ENCODE results near the gene UBE2E1. TPM values are rescaled to one million over a fixed set of nuclear protein-coding genes. Genes with fewer than 3 reads are reported as not detected.

Gene UBE2E1
- total RNA-seq, 1 donor from 2014 or later = 103 TPM

- no peaks in the 10 kb centered on the region for H3K9me3 Mint-ChIP-seq (ENCODE audit: low read depth)
- H3K4me1 Mint-ChIP-seq (ENCODE audit: low read depth) = peaks cover 23% of the 10 kb centered on the region
- no peaks in the 10 kb centered on the region for H3K36me3 Mint-ChIP-seq (ENCODE audit: low read depth)
- no peak for DNase-seq (ENCODE audit: low spot score)
- TF ChIP-seq, protein P1, sequence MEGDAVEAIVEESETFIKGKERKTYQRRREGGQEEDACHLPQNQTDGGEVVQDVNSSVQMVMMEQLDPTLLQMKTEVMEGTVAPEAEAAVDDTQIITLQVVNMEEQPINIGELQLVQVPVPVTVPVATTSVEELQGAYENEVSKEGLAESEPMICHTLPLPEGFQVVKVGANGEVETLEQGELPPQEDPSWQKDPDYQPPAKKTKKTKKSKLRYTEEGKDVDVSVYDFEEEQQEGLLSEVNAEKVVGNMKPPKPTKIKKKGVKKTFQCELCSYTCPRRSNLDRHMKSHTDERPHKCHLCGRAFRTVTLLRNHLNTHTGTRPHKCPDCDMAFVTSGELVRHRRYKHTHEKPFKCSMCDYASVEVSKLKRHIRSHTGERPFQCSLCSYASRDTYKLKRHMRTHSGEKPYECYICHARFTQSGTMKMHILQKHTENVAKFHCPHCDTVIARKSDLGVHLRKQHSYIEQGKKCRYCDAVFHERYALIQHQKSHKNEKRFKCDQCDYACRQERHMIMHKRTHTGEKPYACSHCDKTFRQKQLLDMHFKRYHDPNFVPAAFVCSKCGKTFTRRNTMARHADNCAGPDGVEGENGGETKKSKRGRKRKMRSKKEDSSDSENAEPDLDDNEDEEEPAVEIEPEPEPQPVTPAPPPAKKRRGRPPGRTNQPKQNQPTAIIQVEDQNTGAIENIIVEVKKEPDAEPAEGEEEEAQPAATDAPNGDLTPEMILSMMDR (IDR thresholded peaks at IDR 0.05) = no peak
- no peak overlapping the region for H3K27ac Mint-ChIP-seq (ENCODE audit: unreplicated experiment)
- no peaks in the 10 kb centered on the region for H3K27me3 Mint-ChIP-seq (ENCODE audit: low read depth)
- no peak overlapping the region for H3K4me3 Mint-ChIP-seq (ENCODE audit: unreplicated experiment)
These were observed 30.4 kb upstream of the UBE2E1 start for GRCh38 chr3:23775254-23775909.

DNA sequence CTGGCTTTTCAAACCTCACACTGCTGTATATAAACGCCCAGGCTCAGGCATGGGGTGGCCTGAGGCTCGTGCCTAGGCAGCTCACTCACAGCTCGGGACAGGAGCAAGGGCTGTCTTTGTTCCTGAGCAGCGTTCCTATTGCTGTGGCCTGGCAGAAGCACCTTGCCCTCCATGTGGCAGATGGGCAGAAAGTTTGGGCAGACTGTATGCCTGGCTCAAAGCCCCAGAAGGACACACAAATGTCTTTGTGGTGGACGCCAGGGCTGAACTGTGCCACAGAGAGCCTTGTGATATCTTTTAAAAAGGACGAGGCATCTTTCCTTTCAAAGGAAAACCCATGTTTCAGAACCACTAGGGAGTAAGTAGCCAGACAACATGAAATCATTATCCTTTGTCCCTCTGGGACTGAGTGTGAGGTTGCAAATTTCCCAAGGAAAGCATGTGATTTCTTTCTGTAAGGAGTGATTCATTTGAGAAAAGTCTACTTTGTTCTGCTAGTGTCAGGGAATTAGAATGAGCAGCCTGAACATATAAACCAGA is 29.3 kb upstream of the UBE2E1 start:
- peaks cover 23% of the 10 kb centered on the region for H3K4me1 Mint-ChIP-seq (ENCODE audit: low read depth)
- H3K27ac Mint-ChIP-seq (ENCODE audit: unreplicated experiment) = peak overlapping the region; percentile 95
- no peak overlapping the region for H3K4me3 Mint-ChIP-seq (ENCODE audit: unreplicated experiment)
- DNase-seq (ENCODE audit: low spot score) = no peak
- no peaks in the 10 kb centered on the region for H3K27me3 Mint-ChIP-seq (ENCODE audit: low read depth)
- TF ChIP-seq, protein P1 (IDR thresholded peaks at IDR 0.05) = no peak
- H3K9me3 Mint-ChIP-seq (ENCODE audit: low read depth) = peaks cover under 1% of the 10 kb centered on the region
- H3K36me3 Mint-ChIP-seq (ENCODE audit: low read depth) = no peaks in the 10 kb centered on the region

DNA sequence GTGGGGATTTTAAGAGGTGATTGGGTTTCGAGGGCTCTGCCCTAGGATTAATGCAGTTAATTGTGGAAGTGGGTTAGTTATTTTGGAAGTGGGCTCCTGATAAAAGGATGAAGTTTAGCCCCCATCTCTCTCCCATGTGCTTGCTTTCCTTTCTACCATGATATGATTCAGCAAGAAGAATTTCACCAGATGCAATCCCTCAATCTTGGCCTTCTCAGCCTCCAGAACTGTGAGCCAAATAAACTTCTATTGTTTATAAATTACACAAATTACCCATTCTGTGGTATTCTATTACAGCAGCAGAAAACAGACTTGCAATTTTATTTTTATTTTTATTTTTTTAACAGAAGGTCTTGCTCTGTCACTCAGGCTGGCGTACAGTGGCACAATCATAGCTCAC is 27.3 kb upstream of the UBE2E1 start:
- Mint-ChIP-seq H3K36me3 (ENCODE audit: low read depth) (peaks cover 2% of the 10 kb centered on the region), H3K27me3 (ENCODE audit: low read depth) (no peaks in the 10 kb centered on the region), H3K9me3 (ENCODE audit: low read depth) (peaks cover 2% of the 10 kb centered on the region), H3K27ac (ENCODE audit: unreplicated experiment) (no peak overlapping the region), H3K4me1 (ENCODE audit: low read depth) (peaks cover 23% of the 10 kb centered on the region), H3K4me3 (ENCODE audit: unreplicated experiment) (no peak overlapping the region)
- DNase-seq (ENCODE audit: low spot score) = no peak
- TF ChIP-seq, protein P1 (IDR thresholded peaks at IDR 0.05) = no peak

DNA sequence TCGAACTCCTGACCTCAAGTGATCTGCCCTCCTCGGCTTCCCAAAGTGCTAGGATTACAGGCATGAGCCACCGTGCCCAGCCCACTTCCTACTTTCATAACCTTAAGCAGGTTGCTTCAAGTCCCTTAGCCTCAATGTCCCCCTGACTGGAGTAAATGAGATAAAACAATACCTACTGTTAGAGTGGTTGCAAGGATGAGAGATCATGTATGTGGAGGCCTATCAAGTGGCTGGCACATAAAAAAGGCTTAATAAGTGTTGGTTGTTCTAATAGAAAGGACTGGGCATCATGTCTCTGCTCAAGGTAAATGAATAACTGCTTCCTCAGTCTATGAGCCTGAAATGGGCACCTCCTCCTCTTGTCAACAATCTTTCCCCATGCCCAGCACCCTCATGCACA is 25.9 kb upstream of the UBE2E1 start:
- no peak for DNase-seq (ENCODE audit: low spot score)
- no peaks in the 10 kb centered on the region for H3K27me3 Mint-ChIP-seq (ENCODE audit: low read depth)
- H3K4me1 Mint-ChIP-seq (ENCODE audit: low read depth) = peaks cover 23% of the 10 kb centered on the region
- H3K4me3 Mint-ChIP-seq (ENCODE audit: unreplicated experiment) = no peak overlapping the region
- TF ChIP-seq, protein P1 (IDR thresholded peaks at IDR 0.05) = no peak
- no peak overlapping the region for H3K27ac Mint-ChIP-seq (ENCODE audit: unreplicated experiment)
- H3K9me3 Mint-ChIP-seq (ENCODE audit: low read depth) = peaks cover 2% of the 10 kb centered on the region
- H3K36me3 Mint-ChIP-seq (ENCODE audit: low read depth) = peaks cover 2% of the 10 kb centered on the region

GRCh38 chr3:23781051-23781450 is 24.7 kb upstream of the UBE2E1 start:
- TF ChIP-seq, protein P1 (IDR thresholded peaks at IDR 0.05) = no peak
- H3K4me3 Mint-ChIP-seq (ENCODE audit: unreplicated experiment) = no peak overlapping the region
- H3K36me3 Mint-ChIP-seq (ENCODE audit: low read depth) = peaks cover 2% of the 10 kb centered on the region
- peaks cover 2% of the 10 kb centered on the region for H3K9me3 Mint-ChIP-seq (ENCODE audit: low read depth)
- H3K27ac Mint-ChIP-seq (ENCODE audit: unreplicated experiment) = no peak overlapping the region
- no peak for DNase-seq (ENCODE audit: low spot score)
- no peaks in the 10 kb centered on the region for H3K27me3 Mint-ChIP-seq (ENCODE audit: low read depth)
- peaks cover 21% of the 10 kb centered on the region for H3K4me1 Mint-ChIP-seq (ENCODE audit: low read depth)

All from chondrocyte (in vitro differentiated cells).